Stimulated activated CD8-positive, alpha-beta memory T cell treated with anti-CD3 and anti-CD28 coated beads, Interleukin-4, amount 100 ng/mL, for 4 hours (primary cell): Measurements from ENCODE around the gene SORCS2.

ENCODE experiments used
- DNase-seq, 2 donors: peaks; one replicate each; pipeline ENCODE4 v3.0.0-alpha.2; 2020; ENCODE audit warnings: low read depth in 2 of 2, low spot score in 1 of 2

SORCS2 gene

DNA sequence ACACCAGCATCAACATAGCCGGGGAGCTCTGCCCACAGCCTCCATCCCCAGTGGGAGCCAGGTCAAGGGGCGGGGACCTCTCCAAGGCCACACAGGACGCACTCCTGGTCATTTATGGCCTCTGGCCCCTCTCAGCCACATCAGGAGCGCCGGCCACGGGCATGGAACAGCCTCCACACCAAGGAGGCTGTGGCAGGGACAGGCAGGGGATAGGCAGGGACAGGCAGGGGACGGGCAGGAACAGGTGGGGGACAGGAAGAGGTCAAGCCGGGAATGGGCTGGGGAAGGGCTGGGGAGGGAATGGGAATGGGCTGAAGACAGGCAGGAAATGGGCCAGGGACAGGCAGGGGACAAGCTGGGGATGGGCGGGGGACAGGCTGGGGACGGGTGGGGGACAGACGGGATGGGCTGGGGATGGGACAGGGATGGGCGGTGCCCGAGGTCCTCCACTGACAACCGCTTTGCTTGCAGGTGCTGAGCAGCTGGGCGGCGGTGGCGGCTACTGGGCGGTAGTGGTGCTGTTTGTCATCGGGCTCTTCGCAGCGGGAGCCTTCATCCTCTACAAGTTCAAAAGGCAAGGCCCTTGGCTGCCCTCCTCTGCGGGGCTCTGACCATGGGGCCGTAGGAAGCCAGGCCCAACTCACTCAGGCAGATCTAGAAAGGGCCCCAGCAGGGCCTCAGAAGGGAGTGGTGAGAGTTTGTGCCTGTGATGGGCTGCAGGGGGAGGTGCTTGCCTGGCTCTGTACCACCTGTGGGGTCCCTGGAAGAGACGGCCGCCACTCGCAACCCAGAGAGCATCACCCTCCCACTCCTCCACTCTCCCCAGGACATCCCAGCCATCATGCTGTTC lies 541.7 kb downstream of the SORCS2 start:
- no peak for DNase-seq

DNA sequence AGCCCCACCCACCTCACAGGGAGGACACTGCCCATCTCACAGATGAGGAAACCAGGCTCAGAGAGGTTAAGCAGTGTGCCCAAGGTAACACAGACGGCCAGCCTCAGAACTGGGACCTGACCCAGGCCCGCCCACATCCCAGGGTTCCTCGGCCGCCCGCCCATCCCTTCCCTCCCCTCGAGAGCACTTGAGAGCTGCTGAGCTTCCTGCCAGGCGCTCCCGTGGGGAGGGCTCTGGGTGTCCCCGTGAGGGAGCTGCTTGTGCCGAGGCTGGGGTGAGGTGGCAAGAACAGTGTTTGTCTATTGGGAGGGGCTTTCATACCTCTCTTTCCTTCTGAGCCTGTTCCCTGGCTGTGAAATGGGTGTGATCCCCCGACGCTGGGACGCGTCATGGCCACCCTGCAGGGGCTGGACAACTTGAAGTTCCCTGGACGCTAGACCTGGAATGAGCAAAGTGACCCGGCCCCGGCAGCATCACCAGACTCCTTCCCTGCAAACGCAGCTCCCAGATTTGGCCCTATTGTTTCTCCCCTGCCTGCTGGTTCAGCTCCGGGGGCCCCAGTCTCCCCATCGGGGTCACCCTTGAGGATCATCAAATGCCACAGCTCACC lies 542.4 kb downstream of the SORCS2 start:
- DNase-seq = no peak

DNA sequence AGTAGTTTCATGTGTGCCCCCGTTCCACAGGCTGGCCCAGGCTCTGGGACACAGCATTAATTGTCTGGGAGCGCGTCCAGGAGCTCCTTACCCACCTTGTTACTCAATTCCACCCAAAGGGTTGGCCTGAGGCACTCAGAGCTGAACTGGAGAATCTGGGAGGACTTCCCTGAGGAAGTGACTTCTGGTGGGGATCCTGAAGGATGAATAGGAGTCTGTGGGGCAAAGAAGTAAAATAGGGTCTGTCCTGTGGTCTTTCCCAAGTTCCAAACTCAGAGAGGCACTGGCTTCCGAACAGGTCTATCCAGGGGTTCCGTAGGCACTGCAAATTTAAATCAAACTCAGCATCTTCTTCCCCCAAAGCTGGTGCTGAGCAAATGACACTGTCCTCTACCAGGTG lies 543.1 kb downstream of the SORCS2 start:
- DNase-seq = no peak

DNA sequence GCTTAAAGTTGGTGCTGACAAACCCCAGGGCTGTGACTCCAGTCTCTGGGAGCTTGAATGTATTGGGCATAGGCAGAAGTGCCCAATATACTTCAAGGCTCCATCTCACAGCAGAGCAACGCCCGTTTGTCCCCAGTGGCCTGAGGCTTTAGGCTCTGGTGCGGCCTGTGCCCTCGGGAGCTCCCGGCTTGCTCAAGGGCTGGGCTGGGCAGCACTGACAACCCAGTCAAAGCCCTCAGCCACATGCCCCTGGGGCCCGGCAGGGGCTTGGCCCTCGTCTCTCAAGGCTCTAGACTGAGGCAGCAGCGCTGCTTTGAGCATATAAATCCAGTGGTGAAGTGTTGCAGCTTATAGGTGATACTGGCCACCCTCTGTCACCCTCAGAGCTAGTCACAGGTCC lies 543.6 kb downstream of the SORCS2 start:
- no peak for DNase-seq

DNA sequence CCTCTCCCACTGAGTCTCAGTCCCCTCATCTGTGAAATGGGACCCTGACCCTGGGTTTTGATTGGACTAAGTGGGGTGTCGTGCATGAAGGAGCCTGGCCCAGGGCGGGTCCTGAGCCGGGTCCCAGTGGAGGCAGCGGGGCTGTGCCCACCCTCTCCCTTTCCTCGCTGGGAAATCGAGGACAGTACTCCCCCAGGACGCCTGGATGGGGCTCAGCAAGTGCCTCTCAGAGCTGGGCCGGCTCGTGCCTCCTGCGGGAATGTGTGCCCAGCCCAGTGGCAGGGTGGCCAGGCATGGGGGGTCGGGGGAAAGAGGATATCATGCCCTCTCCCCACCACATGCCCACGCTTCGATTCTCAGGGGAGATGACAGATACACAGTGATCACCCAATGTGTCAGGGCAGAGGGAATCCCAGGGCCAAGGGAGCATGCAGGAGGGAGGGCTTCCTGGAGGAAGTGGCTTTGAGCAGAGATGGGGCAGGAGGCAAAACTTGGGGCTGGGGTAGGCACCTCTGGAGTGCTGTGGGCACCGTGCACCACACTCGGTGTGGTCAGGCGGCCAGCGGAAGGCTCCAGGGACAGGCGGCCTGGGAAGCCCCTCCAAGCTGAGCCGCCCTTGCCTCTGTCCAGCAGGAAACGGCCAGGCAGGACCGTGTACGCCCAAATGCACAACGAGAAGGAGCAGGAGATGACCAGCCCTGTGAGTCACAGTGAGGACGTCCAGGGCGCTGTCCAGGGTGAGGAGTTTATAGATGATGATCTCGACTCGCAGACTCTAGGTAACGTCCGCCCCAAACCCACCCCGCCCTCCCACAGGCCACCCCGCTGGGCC lies 544.3 kb downstream of the SORCS2 start:
- no peak for DNase-seq

DNA sequence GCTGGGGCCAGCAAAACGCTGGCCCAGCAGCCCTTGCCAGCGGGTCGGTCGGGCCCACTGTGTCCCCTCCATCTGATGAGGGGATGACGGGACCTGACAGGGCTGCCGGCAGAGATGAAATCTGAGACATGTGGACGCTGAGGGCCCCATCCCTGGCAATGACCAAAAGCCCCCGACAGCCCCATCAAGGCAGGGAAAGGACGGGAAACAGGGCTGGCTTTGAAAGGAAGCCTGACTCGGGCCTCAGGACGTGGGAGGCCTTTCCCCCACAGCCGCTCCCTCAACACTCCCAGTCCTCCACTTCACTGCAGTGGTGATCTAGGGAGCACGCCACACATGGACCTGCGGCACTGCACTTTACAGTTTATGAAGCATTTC lies 544.9 kb downstream of the SORCS2 start:
- DNase-seq = no peak

DNA sequence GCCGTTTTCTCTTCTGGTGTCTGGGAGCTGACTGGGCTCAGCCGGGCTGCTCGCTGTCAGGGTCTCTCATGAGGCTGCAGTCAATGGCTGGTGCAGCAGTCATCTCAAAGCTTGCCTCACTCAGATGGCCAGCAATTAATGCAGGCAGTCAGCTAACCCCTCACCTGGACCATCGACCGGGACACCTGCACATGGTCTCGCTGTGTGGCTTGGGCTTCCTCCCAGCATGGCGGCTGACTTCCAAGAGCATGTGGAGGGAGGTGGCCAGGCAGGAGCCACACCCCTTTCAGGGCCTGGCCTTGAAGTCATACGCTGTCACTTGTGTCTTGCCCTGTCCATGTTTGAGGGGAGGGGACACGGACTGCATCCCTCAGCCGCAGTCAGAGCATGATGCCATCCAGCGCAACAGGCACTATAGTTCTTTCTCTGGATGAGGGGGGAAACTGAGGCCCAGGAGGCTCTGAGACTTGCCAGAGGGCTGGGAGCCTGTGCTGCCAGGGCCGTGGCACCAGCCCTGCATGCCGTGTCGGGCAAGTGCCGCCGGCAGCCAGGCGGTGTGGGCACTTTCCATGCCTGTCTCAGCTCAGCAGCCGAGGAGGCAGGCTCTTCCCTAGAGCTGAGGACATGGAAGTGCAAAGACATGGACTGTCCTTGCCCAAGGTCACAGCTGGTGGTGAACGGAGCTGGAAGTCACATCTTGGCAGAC lies 545.6 kb downstream of the SORCS2 start:
- DNase-seq = no peak

DNA sequence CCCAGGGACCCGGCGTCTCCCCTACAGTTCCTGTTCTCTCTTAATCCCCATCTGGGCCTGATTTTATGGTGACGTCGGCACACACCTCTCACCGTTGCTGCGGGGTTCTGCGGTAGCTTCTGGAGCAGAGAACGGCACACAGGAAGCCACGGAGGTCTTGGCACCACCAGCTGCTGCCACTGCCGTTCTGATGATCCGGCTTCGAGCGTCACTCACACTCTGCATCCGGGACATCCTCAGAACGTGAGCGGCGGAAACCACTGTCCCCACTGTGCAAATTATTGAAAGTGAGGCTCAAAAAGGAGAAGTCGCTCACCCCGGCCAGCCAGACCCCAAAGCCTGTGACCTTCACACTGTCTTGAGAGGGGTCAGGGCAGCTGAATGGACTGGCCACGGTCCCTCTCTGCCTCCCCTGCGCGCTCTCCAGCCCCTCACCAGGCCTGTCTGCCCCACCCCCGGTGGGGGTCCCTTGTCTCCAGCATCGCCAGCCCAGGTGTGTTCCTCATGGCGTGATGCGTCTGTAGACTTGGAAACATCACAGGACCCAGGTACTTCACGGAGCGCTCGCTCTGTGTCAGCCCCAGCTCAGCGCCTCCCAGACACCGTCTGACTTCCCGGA lies 546.2 kb downstream of the SORCS2 start:
- no peak for DNase-seq

DNA sequence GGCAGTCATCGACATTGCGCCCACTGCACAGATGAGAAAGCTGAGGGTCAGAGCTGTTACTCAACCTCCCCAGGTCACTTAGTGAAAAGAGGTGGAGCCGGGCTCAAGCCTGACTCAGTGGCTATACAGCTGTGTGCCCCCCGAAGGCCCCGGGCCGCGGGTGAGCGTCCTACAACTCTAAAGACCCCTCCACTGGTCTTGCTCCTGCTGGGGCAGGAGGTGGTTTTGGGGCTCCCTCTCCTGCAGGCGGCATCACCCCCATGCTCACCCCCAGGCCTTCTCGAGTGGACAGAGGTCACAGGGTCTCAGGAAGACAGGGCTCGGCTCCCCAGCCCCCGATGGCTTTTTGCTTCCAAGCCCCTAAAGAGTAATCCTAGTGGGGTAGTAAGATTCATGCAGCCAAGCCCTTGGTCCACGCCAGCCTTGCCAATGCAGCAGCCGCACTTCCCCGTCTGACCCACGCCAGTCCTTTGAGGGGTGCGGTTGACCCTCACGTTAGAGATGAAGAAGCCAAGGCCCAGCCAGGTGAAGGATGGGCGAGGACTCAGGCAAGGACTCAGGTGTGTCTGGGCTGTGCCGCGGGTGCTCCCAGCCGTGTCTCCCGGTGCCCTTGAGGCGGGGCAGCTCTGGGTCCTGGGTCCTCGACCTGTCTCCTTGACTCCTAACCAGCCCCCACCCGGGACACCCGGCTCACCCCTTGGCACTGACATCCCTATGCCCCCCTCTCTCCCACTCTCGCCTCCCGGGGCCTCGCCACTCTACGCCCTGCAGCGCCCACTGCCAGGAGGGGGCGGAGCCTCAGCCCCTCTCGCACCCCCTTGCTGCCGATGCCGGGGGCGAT lies 547.0 kb downstream of the SORCS2 start:
- no peak for DNase-seq

DNA sequence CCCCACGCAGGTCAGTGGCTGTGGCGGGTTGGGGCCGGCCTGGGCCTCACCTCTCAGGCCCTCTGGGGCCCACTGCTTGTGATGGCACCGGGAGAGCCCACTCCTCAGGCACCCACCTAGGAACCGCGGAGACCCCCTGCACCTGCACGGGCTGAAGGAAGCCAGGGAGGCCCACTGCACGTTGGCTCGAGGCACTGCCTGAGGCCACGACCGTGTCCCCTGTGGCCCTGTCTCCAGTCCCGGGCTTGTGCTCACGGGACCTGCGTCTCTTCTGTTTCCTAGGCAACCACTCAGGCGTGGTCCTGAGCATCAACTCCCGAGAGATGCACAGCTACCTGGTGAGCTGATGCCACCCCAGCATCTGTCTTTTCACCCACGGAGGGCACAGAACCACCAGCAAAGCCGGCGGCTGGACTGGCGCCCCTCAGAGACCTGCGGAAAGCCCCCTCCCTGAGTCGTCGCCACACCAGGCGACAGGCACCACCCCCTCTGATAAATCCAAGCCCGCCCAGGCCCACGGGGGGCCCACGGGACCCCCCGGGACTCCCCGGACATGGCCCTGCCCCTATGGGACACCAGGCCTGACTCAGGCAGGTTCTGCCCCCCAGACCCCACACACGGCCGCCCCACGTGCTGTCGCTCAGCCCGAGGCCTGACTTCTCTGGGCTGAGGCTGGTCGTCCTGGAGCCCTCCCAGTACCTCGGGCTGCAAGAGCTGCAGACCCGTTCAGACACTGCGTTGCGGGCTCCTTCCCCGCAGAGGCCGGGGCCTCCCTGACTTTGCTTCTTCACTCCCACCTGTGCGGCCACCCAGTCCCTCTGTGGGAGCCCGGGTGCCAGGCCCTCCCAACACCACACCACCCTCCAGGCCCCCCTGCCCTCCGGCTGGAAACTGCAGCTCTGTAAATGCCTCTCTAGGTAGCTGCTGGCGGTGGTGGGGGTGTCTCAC lies 547.9 kb downstream of the SORCS2 start:
- no peak for DNase-seq

DNA sequence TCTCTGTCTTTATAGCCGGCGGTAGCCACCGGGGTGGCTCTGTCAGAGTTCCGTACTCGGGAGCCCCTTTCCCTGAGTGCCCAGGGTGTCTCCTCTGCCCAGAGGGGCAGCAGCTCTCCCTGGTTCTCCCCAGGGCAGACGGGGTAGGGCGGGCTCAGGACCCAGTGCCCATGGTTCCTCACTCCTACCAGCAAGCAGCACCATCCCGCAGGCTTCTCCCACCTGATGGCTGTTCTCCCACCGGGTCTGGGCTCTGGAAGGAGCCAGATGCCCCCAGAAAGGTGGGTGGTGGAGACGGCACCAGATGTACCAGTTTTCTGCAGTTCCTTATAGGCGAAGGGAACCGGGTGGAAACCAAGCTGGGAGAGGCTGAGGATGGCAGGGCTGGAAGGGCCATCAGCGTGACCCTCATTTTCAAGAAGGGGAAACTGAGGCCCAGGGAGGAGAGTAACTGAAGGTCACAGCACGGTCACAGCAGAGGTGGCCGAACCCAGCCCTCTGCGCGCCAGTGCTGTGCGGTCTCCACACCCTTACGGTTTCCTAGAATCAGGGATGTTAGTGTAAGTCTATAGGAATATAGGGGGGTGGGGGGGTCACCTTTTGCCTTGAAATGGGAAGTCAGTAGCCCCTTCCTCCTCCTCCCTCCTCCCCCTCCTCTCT lies 548.7 kb downstream of the SORCS2 start:
- DNase-seq = no peak

DNA sequence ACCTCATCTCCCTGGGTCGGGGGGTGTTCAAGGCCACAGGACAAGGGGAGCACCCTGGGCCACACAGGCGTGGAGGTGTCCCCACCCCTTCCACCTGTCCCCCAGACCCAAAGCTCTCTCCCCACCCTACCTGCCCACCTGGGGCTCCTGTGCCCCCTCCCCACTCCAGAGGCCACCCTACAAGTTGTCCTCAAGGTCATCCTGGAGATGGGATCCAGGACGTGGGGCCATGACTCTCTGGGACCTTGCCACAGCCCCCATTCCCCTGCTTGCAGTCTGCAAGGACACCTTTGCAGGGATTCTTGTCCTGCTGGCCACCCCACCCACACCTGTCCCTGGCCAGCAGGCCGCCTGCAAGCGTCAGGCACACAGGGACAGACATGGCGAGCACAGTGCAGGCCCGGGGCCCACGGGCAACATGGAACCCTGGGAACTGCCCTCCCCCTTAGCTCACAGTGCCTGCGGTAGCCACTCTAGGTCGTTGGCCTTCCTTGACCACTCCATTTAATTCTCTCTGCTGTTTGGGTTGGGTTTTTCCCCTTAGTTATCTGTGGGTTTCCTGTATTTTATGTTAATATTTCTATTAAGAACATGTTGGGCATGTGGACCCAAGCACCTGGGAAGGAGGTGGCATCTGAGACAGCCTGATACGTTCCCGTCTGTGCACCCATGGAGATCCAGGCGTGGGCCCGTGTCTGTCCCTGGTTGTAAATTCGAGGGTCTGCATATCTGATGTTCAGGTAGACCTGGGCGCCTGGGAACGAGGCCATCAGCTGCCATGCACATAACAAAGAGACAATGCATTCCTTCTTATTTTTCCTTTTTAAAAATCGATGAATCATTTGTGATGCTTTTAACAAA lies 549.8 kb downstream of the SORCS2 start:
- no peak for DNase-seq

DNA sequence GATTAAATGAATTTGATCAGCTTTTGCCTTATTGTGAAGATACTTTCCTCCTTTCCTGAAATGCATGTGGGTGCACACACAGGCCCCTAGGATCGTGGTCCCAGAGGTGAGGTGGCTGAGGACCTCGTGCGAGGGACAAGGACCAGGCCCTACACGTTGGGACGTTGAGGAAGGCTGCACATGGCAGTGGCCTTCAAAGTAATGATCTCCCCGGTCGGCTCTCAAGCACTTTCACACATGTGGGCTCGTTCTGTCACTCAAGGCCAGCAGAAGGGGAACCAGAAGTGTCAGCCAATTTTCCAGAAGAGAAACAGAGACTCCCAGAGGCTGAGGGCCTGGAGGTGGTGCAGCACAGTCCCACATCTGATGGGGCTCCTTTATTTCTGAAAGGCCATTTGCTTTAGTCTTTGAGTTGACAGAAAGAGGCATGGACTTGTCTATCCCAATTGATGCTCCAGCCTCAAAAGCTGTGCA lies 550.5 kb downstream of the SORCS2 start:
- DNase-seq = no peak

DNA sequence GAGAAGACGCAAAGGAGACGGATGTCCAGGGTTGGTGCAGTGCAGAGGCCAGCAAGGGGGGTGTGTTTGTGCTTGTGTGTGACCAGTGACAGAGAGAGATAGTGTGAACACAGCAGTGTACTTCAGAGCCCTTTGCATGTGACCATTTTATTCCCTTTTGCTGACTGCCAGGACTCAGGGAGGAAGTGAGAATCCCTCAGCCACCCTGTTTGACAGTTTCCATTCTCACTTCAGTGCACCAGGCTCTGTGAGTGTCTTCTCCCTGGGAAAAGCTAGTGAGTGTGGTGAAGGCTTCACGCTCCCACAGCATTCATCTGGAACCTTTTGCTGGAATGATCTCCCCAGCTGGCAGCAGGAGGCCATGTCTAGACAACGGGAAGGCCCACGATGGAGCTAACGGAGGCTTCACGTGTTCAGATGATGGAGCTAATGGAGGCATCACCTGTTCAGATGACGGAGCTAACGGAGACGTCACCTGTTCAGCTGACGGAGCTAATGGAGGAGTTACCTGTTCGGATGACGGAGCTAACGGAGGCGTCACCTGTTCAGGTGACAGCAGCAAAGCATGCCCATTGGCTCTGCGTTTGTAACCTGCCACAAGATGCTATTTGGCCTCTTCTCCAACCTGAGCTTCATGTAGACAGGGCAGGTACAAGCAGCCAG lies 551.9 kb downstream of the SORCS2 start:
- DNase-seq = no peak

DNA sequence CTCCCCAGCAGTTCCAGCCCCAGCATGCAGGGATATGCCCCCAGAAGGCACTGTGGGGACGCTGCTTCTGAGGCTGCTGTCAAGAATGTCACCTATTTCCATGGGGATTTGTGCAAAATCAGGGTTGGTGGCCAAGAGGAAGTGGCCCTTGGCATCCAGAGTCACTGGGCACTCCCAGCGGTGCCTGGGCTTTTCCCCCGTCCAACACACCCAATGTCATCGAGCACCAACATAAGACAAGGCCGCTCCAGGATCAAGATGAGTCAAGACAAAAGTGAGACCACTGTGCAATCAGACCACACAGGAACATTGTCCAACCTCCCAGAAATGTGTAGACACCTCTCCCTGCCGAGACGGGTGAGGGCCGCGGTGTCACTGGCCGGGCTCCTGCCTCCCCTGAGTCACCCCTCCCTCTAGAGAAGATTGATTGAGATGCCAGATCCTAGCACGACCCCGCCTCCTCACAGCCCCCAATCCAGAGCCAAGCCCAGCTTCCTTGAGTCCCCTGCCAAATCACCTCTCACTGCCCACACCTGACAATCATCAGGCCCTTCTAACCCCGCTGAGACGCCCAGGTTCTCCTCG lies 553.1 kb downstream of the SORCS2 start:
- DNase-seq = no peak

DNA sequence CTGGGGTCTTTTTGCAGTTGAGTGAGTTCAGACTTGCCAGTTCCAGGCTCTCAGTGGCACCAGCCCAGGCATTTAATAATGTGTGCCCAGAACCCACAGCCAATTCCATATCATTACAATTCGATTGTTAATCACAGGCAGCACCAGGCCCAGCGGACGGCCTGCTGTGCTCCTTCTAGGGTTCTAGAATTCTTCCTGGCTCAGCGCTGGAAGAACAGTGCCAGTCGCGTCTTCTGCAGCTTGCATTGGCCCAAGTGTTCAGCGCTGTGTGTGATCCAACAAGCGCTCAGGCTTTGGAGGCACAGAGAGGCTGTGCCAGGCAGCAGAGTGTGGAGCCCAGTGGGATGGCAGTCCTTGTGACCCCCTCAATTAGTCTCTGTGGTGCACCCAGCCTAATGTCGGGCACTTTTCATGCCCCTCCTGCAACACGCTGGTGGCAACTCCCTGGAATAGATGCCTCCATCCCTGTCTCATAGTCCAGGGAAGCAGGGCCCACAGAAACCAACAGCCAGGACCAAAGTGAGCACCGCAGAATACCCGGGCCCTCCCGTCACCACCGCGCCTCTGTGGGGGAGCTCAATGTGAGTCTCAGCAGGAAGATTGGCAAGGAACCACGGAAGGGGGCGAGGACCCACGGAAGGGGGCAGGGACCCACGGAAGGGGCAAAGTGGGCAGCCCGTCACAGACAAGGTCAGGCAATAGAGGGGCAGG lies 554.2 kb downstream of the SORCS2 start:
- DNase-seq = no peak
